ENCODE measurements around the gene PSMA6. TPM values are rescaled to one million over a fixed set of nuclear protein-coding genes. Genes with fewer than 3 reads are reported as not detected.

Gene PSMA6
- total RNA-seq, 1 experiment from 2014 or later, result 307 TPM

DNA sequence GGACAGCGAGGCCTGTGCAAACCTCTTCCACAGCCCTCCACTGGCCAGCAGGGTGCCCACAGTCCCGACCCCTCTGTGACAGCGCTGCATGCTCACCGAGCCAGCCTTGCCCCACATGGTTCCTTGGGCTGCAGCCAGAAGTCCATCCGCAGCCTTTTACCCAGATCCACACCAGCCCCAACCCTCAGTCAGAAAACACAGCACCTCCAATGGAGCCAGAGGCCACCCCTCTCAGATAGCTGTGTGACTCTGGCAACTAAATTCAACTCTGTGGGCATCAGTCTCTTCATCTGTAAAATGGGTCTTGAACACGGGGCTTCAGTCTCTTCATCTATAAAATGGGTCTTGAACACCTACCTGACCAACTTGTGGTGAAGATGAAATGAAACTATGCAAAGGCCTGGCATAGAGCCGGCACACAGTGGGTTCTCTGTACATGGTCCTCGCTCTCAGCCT, 74.4 kb downstream of the PSMA6 start:
- POLR2A ChIA-PET (ENCODE audit: unreplicated experiment), result no interaction called here
- BruUV-seq (replicated peaks), result no TSS peak
- no peaks in the 10 kb centered on the region for H4K20me1 ChIP-seq (ENCODE audit: low read length)
- 0 out of 2 replicates have a peak, but pooled peaks cover 3% of the 10 kb centered on the region for H3K9me3 ChIP-seq (ENCODE audit: low read length)
- intact Hi-C loops (cut with micrococcal nuclease), result no loop called here
- H3K27me3 ChIP-seq (ENCODE audit: low read length), result no peaks in the 10 kb centered on the region
- no peak for ATAC-seq
- H3K4me1 ChIP-seq (ENCODE audit: insufficient read depth, low read length), result peaks cover 33% of the 10 kb centered on the region
- no peak overlapping the region for H3K4me3 ChIP-seq (ENCODE audit: low read length)
- no peaks in the 10 kb centered on the region for H3F3A ChIP-seq (ENCODE audit: low read length, unreplicated experiment)
- no peak overlapping the region for H3K9ac ChIP-seq (ENCODE audit: low read length)
- H3K36me3 ChIP-seq (ENCODE audit: low read depth, low read length), result 0 out of 2 replicates have a peak, but pooled peaks cover 3% of the 10 kb centered on the region
- no peak for DNase-seq
- H3K79me2 ChIP-seq (ENCODE audit: low read length), result no peaks in the 10 kb centered on the region
- H3K27ac ChIP-seq (ENCODE audit: low read length), result no peak overlapping the region
- no peak overlapping the region for H3K4me2 ChIP-seq (ENCODE audit: low read length)
- CTCF ChIA-PET, result no interaction called here
- no peak overlapping the region for H2AFZ ChIP-seq (ENCODE audit: low read length)
- H3K9me2 ChIP-seq (replicated peaks; ENCODE audit: low read length), result no peaks in the 10 kb centered on the region
- TF ChIP-seq, protein P1, sequence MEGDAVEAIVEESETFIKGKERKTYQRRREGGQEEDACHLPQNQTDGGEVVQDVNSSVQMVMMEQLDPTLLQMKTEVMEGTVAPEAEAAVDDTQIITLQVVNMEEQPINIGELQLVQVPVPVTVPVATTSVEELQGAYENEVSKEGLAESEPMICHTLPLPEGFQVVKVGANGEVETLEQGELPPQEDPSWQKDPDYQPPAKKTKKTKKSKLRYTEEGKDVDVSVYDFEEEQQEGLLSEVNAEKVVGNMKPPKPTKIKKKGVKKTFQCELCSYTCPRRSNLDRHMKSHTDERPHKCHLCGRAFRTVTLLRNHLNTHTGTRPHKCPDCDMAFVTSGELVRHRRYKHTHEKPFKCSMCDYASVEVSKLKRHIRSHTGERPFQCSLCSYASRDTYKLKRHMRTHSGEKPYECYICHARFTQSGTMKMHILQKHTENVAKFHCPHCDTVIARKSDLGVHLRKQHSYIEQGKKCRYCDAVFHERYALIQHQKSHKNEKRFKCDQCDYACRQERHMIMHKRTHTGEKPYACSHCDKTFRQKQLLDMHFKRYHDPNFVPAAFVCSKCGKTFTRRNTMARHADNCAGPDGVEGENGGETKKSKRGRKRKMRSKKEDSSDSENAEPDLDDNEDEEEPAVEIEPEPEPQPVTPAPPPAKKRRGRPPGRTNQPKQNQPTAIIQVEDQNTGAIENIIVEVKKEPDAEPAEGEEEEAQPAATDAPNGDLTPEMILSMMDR (conservative IDR thresholded peaks at IDR 0.05; ENCODE audit: low read depth, low read length), result no peak
- TF ChIP-seq EZH2 (IDR thresholded peaks at IDR 0.05; ENCODE audit: low read length, unreplicated experiment) (no peak), EZH2phosphoT487 (IDR thresholded peaks at IDR 0.05; ENCODE audit: borderline replicate concordance, low read length) (no peak)

DNA sequence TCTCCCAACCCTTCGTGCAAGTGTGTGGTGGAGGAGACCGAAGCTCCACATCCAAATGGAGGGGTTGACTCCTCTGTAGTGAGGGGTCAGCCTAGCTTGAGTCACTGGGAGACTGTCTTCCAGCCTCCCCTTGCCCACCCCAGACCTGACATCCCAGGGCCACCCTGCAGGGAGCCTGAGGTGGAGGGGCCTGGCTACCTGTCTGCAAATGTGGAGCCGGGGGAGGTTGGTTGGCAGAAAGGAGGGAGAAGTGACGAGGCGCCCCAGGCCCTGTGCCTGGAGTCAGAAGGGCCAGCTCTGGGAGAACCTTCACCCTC, 74.8 kb downstream of the PSMA6 start:
- 0 out of 2 replicates have a peak, but pooled peaks cover 3% of the 10 kb centered on the region for H3K36me3 ChIP-seq (ENCODE audit: low read depth, low read length)
- 0 out of 2 replicates have a peak, but pooled peaks cover 3% of the 10 kb centered on the region for H3K9me3 ChIP-seq (ENCODE audit: low read length)
- no peak overlapping the region for H3K27ac ChIP-seq (ENCODE audit: low read length)
- H3K4me1 ChIP-seq (ENCODE audit: insufficient read depth, low read length), result peaks cover 33% of the 10 kb centered on the region
- ChIA-PET CTCF (no interaction called here), POLR2A (ENCODE audit: unreplicated experiment) (no interaction called here)
- DNase-seq (no peak), ATAC-seq (no peak)
- H4K20me1 ChIP-seq (ENCODE audit: low read length), result no peaks in the 10 kb centered on the region
- no peak overlapping the region for H3K9ac ChIP-seq (ENCODE audit: low read length)
- H3K4me2 ChIP-seq (ENCODE audit: low read length), result no peak overlapping the region
- no peaks in the 10 kb centered on the region for H3K79me2 ChIP-seq (ENCODE audit: low read length)
- intact Hi-C loops (cut with micrococcal nuclease), result no loop called here
- no peaks in the 10 kb centered on the region for H3K27me3 ChIP-seq (ENCODE audit: low read length)
- no peak overlapping the region for H2AFZ ChIP-seq (ENCODE audit: low read length)
- no peaks in the 10 kb centered on the region for H3K9me2 ChIP-seq (replicated peaks; ENCODE audit: low read length)
- no peaks in the 10 kb centered on the region for H3F3A ChIP-seq (ENCODE audit: low read length, unreplicated experiment)
- no TSS peak for BruUV-seq (replicated peaks)
- H3K4me3 ChIP-seq (ENCODE audit: low read length), result no peak overlapping the region
- TF ChIP-seq EZH2phosphoT487 (IDR thresholded peaks at IDR 0.05; ENCODE audit: borderline replicate concordance, low read length) (no peak), EZH2 (IDR thresholded peaks at IDR 0.05; ENCODE audit: low read length, unreplicated experiment) (no peak)
- TF ChIP-seq, protein P1 (conservative IDR thresholded peaks at IDR 0.05; ENCODE audit: low read depth, low read length), result no peak

Other genes starting within 250 kb of the PSMA6 start
- 36.2 and 62.8 TPM in 2 replicates for gene FAM177A1, start 246.1 kb upstream of the PSMA6 start, total RNA-seq (2014; rRNA removed)
- gene PPP2R3C, start 170.4 kb upstream of the PSMA6 start, total RNA-seq (2014; rRNA removed), result 15.2 and 20.3 TPM in 2 replicates
- gene PRORP, start 169.8 kb upstream of the PSMA6 start, total RNA-seq (2014; rRNA removed), result 25.1 and 25.3 TPM in 2 replicates
- gene NFKBIA, start 112.4 kb downstream of the PSMA6 start, total RNA-seq (2014; rRNA removed), result 186 and 226 TPM in 2 replicates
- gene INSM2, start 241.8 kb downstream of the PSMA6 start, total RNA-seq (2014; rRNA removed), result 0.07 TPM in 1 of 2 replicates, not detected in the other

Data from PC-3 (cell line).